ENCODE measurements around the gene NUCKS1. TPM values are rescaled to one million over a fixed set of nuclear protein-coding genes. Genes with fewer than 3 reads are reported as not detected.

NUCKS1 gene
- total and polyA plus RNA-seq, 2 of the 4 experiments (the other 2 are of a cell fraction), result 37.9 to 103 TPM

- no peak overlapping the region for H4K8ac ChIP-seq (ENCODE audit: low read depth in 2 of 2, low read length in 2 of 2)
- intact Hi-C loops (cut with micrococcal nuclease), result no loop called here
- no peak for DNase-seq
- H3K36me3 ChIP-seq (ENCODE audit: control insufficient read depth, insufficient read depth, low read length), result no peaks in the 10 kb centered on the region
- H3K4me3 ChIP-seq (ENCODE audit: insufficient read depth, low read depth, low read length), result no peak overlapping the region
- H3K4me2 ChIP-seq (ENCODE audit: low read depth, low read length), result no peak overlapping the region
- no peak overlapping the region for H3K56ac ChIP-seq (ENCODE audit: extremely low read depth, insufficient read depth, low read length)
- in situ Hi-C loops (cut with MboI; ENCODE audit: low sequenced_read_pairs), result loop anchor here (25.0 kb wide), 2 partner anchors 239 to 439 kb away; partner anchors contain the start of gene AVPR1B
- BruUV-seq (replicated peaks), result no TSS peak
- ChIA-PET CTCF (no interaction called here), POLR2A (ENCODE audit: unreplicated experiment) (no interaction called here)
- H3K9me1 ChIP-seq (ENCODE audit: insufficient read depth, low read length), result no peaks in the 10 kb centered on the region; the same call in 1 of the 2 replicates
- no peak overlapping the region for H3K9ac ChIP-seq (ENCODE audit: low read depth, low read length)
- H3K4me1 ChIP-seq (ENCODE audit: control insufficient read depth, insufficient read depth, low read length), result peaks cover 4% of the 10 kb centered on the region; the same call in 1 of the 2 replicates
- H3K79me1 ChIP-seq (ENCODE audit: low read depth in 1 of 2, low read length in 2 of 2), result peaks cover 2 to 5% of the 10 kb centered on the region in 2 experiments; a peak in 2 of 4 replicates
- H2AK9ac ChIP-seq (replicated peaks; ENCODE audit: low read depth, low read length, poor library complexity), result no peak overlapping the region
- no peak overlapping the region for H2BK5ac ChIP-seq (ENCODE audit: low read depth, low read length, poor library complexity, severe bottlenecking)
- H3K18ac ChIP-seq (ENCODE audit: low read depth, low read length), result no peak overlapping the region
- no peak overlapping the region for H3K4ac ChIP-seq (ENCODE audit: low read depth, low read length)
- WGBS, 2 experiments (ENCODE audit: extremely low coverage in 2 of 2, insufficient read length in 1 of 2), result no CpG with 5 or more reads among the region's 4 CpGs
- no peaks in the 10 kb centered on the region for H3K9me3 ChIP-seq (ENCODE audit: control insufficient read depth, insufficient read depth, low read length)
- H4K91ac ChIP-seq (ENCODE audit: insufficient read depth, low read depth, low read length), result no peak overlapping the region
- no peak overlapping the region for H2BK20ac ChIP-seq (ENCODE audit: low read depth, low read length)
- no peak overlapping the region for H3K14ac ChIP-seq (replicated peaks; ENCODE audit: low read depth, low read length)
- no peaks in the 10 kb centered on the region for H4K20me1 ChIP-seq (ENCODE audit: insufficient read depth, low read length)
- no peak overlapping the region; the same call in 1 of the 2 replicates for H3K23ac ChIP-seq (ENCODE audit: low read depth, low read length)
- H2BK15ac ChIP-seq (ENCODE audit: low read depth, low read length), result no peak overlapping the region
- H2BK120ac ChIP-seq (ENCODE audit: low read depth, low read length), result no peak overlapping the region
- H3K27ac ChIP-seq (ENCODE audit: insufficient read depth, low read length), result no peak overlapping the region
- dilution Hi-C loops (cut with HindIII; ENCODE audit: low sequenced_read_pairs, unreplicated experiment), result no loop called here
- H4K5ac ChIP-seq (ENCODE audit: low read depth, low read length), result no peak overlapping the region
- no peak for TF ChIP-seq NFE2L2 (IDR thresholded peaks at IDR 0.05; ENCODE audit: low read depth, low read length)
- no peak for TF ChIP-seq RAD21 (IDR thresholded peaks at IDR 0.05; ENCODE audit: low read length)
- TF ChIP-seq FOS (IDR thresholded peaks at IDR 0.05; ENCODE audit: low read depth, low read length), result no peak
- no peak overlapping the region for H2AK5ac ChIP-seq (ENCODE audit: low read depth, low read length)
- no peaks in the 10 kb centered on the region for H3K27me3 ChIP-seq (ENCODE audit: control insufficient read depth, insufficient read depth, low read length)
- no peak for ATAC-seq (ENCODE audit: low read depth)
- H2AFZ ChIP-seq (replicated peaks; ENCODE audit: low read length, poor library complexity), result no peak overlapping the region
Observed at GRCh38 chr1:205672970-205673369, 77.0 kb downstream of the NUCKS1 start.

Measured in IMR-90 (cell line).